K562 (cell line): ENCODE results near the gene SPEF1.

Experiments used
- CHD7 ChIP-seq: fragments of 200-600 bp; sonication (generic); IDR thresholded peaks from one replicate; pipeline ENCODE4 v1.6.1; 2012; ENCODE audit warnings: mild to moderate bottlenecking, low read depth, low read length, inconsistent platforms
- CTCF ChIP-seq, 3 experiments: IDR thresholded peaks in 2 of 3; conservative IDR thresholded peaks in 1 of 3; 2 replicates each; pipeline ENCODE4 v1.5.1; 2011 to 2012; ENCODE audit warnings: low read length in 3 of 3, mild to moderate bottlenecking in 3 of 3, control low read depth in 2 of 3, improper control_type of control experiment in 1 of 3, inconsistent platforms in 1 of 3, low read depth in 1 of 3, mixed read lengths in 1 of 3, moderate library complexity in 1 of 3; ENCODE audit not compliant: insufficient read depth in 2 of 3
- HDAC6 ChIP-seq: IDR thresholded peaks from 2 replicates; pipeline ENCODE4 v1.6.1; 2012; ENCODE audit warnings: low read depth, mild to moderate bottlenecking, control low read depth, inconsistent platforms, low read length, moderate library complexity
- HNRNPLL ChIP-seq: fragments of 200-400 bp; formaldehyde crosslinking; IDR thresholded peaks from 2 replicates; pipeline ENCODE4 v1.6.1; 2017; ENCODE audit warnings: low read length, low read depth, mild to moderate bottlenecking; ENCODE audit not compliant: poor library complexity, severe bottlenecking
- IRF2 ChIP-seq: sonication (generic); formaldehyde crosslinking; IDR thresholded peaks from 2 replicates; pipeline ENCODE4 v1.8.1; 2022; ENCODE audit warnings: mild to moderate bottlenecking, missing genetic modification reagents
- MAFK ChIP-seq: IDR thresholded peaks from 2 replicates; pipeline ENCODE4 v1.6.1; 2011; ENCODE audit warnings: low read length, improper control_type of control experiment
- SIN3A ChIP-seq, 2 experiments: fragments of 150-350 bp in 1 of 2; IDR thresholded peaks; 2 replicates each; pipeline ENCODE4 v1.6.1; 2011 to 2016; ENCODE audit warnings: borderline replicate concordance in 2 of 2, low read depth in 2 of 2, low read length in 2 of 2, mild to moderate bottlenecking in 2 of 2, moderate library complexity in 2 of 2; ENCODE audit not compliant: control insufficient read depth in 1 of 2
- STAT5A ChIP-seq: IDR thresholded peaks from 2 replicates; pipeline ENCODE4 v1.6.1; 2012; ENCODE audit warnings: low read length, inconsistent platforms, borderline replicate concordance
- ZC3H11A ChIP-seq: IDR thresholded peaks from 2 replicates; pipeline ENCODE4 v1.6.1; 2012; ENCODE audit warnings: low read depth, low read length, improper control_type of control experiment

GRCh38 chr20:3768342-3769130 is 12.7 kb downstream of the SPEF1 start:
- peak; percentile 44 to 52 (median 49); a peak in 5 of 6 replicates for TF ChIP-seq CTCF (IDR thresholded peaks at IDR 0.05 in 2 of 3, conservative IDR thresholded peaks at IDR 0.05 in 1 of 3; ENCODE audit: insufficient read depth in 2 of 3, low read depth in 1 of 3, low read length in 3 of 3)
- TF ChIP-seq SIN3A (IDR thresholded peaks at IDR 0.05; ENCODE audit: borderline replicate concordance in 2 of 2, control insufficient read depth in 1 of 2, low read depth in 2 of 2, low read length in 2 of 2), result no peak
- TF ChIP-seq STAT5A, result no peak
- no peak for TF ChIP-seq MAFK
- TF ChIP-seq CHD7, result no peak
- TF ChIP-seq IRF2 (CRISPR knock-in tag), result no peak
- TF ChIP-seq HDAC6, result no peak
- TF ChIP-seq ZC3H11A, result no peak
- no peak for TF ChIP-seq HNRNPLL
